ENCODE data around the gene OLFML2B. TPM values are rescaled to one million over a fixed set of nuclear protein-coding genes. Genes with fewer than 3 reads are reported as not detected.
"Not testable (repeated sequence)": the region's sequence is repeated elsewhere in the genome, so short reads cannot be mapped to it uniquely, and the experiment has no call there.

OLFML2B gene
- total RNA-seq = 1 to 10 TPM; 1.8 to 8.9 (median 5.4) TPM
- polyA plus RNA-seq = 2.7 TPM
- long read RNA-seq, donor 1, transcript OLFML2B-201 (8 exons, 3,160 nt) = major isoform, 7 of 12 reads
- long read RNA-seq, donor 1, partial matches to known transcripts = 1 of 12 reads
- long read RNA-seq, donor 1, other reads (novel, unspliced or antisense) = 4 of 12 reads
- long read RNA-seq, donor 2, transcript OLFML2B-201 (8 exons, 3,160 nt) = major isoform, 6 of 12 reads
- long read RNA-seq, donor 2, partial matches to known transcripts = 2 of 12 reads
- long read RNA-seq, donor 2, other reads (novel, unspliced or antisense) = 4 of 12 reads
- long read RNA-seq, donor 3, transcript OLFML2B-201 (8 exons, 3,160 nt) = major isoform, 7 of 13 reads
- long read RNA-seq, donor 3, partial matches to known transcripts = 1 of 13 reads
- long read RNA-seq, donor 3, other reads (novel, unspliced or antisense) = 4 of 13 reads
- long read RNA-seq, donor 4, partial matches to known transcripts = 0 of 3 reads
- long read RNA-seq, donor 4, other reads (novel, unspliced or antisense) = 2 of 3 reads

DNA sequence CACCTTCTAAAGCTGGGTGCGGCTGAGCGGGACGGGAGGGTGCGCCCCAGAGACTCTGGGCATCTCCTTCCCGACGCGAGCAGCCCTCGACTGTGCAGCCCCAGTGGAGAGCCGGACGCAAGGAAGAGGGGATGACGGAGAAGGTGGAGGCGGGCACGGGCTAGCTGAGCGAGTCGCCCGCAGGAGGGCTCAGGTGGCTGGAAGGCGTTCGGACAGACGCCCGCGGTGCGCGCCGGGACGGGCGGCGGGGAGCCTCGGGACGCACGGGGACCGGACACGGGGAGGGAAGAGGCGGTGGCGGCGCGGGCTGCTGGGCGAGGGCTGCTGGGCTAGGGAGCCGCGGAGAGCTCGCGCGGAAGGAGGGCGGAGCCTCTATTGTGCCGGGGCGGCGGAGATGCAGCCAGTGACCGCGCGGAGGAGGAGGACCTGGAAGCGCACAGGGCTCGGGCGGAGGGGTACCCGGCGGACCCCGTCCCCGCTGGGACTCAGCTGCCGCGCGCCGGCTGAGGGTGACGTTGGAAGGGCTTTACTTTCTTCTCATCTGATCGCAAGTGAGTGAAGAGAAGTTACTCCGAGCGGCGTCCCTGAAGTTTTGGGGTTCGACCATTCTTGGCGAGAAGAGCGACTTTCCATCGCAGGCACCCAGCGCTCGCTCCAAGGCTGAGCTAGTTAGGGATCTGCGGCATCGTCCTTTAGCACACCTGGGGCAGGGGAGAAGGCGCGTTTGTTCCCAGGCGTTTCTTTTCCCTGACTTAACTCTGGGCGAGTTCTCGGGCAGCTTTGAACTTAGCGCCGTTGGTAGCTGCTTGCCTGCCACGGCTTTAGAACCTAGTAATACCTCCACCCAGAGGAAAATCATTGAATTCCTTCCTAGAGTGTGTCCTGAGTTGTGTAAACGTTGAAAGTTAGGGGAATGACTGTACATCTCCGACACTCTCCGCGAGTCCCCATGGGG, at the start of gene OLFML2B:
Gene OLFML2B (minus strand): TSS at position 323 of the 955 bp plus-strand sequence. CDS start 439 bp downstream, outside the sequence.
- intact Hi-C loops (cut with DNase I) = loop anchor here in 1 of 4 donors (5.0 kb wide), 1 partner anchor 157 kb away; no protein-coding TSS in a partner anchor
- ATAC-seq (peak; percentile 91 to 94), DNase-seq (peak; percentile 80 to 92 (median 91))
- Histone ChIP-seq H3K4me3 (ENCODE audit: low read length) (peak within 1 kb of the TSS; percentile 81), H3K9me3 (ENCODE audit: control insufficient read depth, low read length) (no peaks in the 10 kb centered on the region), H3K27ac (ENCODE audit: low read length) (no peak within 1 kb of the TSS), H3K4me1 (ENCODE audit: control insufficient read depth, insufficient read depth, low read length) (peaks cover 15% of the 10 kb centered on the region), H3K27me3 (ENCODE audit: control insufficient read depth, insufficient read depth) (no peaks in the 10 kb centered on the region)
- under 1% methylated on average over 85 of the region's 85 CpGs for WGBS

DNA sequence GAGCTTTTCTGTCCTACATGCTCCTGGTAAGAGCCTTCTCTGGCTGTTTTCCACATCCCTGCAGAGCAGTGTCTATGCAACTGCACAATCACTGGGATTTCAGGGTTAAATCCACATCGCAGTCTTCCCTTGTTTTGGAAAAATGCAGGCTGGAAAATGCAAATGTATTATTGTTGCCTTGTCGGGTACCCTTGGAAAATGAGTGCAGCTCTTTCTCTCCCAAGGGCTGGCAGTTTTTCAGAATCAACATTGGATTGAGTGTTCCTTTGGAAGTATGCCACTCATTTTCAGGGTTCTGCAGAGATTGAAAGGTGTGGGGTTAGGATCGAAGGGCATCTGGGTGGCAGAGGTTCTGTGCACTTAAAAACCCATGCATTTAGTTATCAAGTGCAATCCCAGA, 49.1 kb upstream of the OLFML2B start:
- Histone ChIP-seq H3K4me3 (ENCODE audit: low read length) (no peak overlapping the region), H3K27ac (ENCODE audit: low read length) (no peak overlapping the region), H3K27me3 (ENCODE audit: control insufficient read depth, insufficient read depth) (no peaks in the 10 kb centered on the region), H3K4me1 (ENCODE audit: control insufficient read depth, insufficient read depth, low read length) (peaks cover 3% of the 10 kb centered on the region), H3K9me3 (ENCODE audit: control insufficient read depth, low read length) (peaks cover 3% of the 10 kb centered on the region)
- ATAC-seq = no peak
- no peak for DNase-seq
- WGBS = 37% methylated on average over 3 of the region's 3 CpGs
- intact Hi-C loops (cut with DNase I) = no loop called here

GRCh38 chr1:162070825-162071224, 47.2 kb upstream of the OLFML2B start:
- intact Hi-C loops (cut with DNase I) = no loop called here
- H3K27ac ChIP-seq (ENCODE audit: low read length) = no peak overlapping the region
- H3K4me1 ChIP-seq (ENCODE audit: control insufficient read depth, insufficient read depth, low read length) = peaks cover 3% of the 10 kb centered on the region
- ATAC-seq (no peak), DNase-seq (peak in 1 of 3 donors; percentile 51)
- H3K27me3 ChIP-seq (ENCODE audit: control insufficient read depth, insufficient read depth) = no peaks in the 10 kb centered on the region
- peak overlapping the region; percentile 52 for H3K4me3 ChIP-seq (ENCODE audit: low read length)
- peaks cover 3% of the 10 kb centered on the region for H3K9me3 ChIP-seq (ENCODE audit: control insufficient read depth, low read length)
- WGBS = 30% methylated on average over 7 of the region's 7 CpGs

GRCh38 chr1:162070094-162070748, 46.6 kb upstream of the OLFML2B start:
- H3K27ac ChIP-seq (ENCODE audit: low read length) = no peak overlapping the region
- intact Hi-C loops (cut with DNase I) = no loop called here
- ATAC-seq (peak in 1 of 2 donors; percentile 10), DNase-seq (peak in 2 of 3 donors; percentile 16 to 41)
- peaks cover 3% of the 10 kb centered on the region for H3K9me3 ChIP-seq (ENCODE audit: control insufficient read depth, low read length)
- peaks cover 3% of the 10 kb centered on the region for H3K4me1 ChIP-seq (ENCODE audit: control insufficient read depth, insufficient read depth, low read length)
- 3% methylated on average over 29 of the region's 29 CpGs for WGBS
- no peaks in the 10 kb centered on the region for H3K27me3 ChIP-seq (ENCODE audit: control insufficient read depth, insufficient read depth)
- peak overlapping the region; percentile 52 for H3K4me3 ChIP-seq (ENCODE audit: low read length)

DNA sequence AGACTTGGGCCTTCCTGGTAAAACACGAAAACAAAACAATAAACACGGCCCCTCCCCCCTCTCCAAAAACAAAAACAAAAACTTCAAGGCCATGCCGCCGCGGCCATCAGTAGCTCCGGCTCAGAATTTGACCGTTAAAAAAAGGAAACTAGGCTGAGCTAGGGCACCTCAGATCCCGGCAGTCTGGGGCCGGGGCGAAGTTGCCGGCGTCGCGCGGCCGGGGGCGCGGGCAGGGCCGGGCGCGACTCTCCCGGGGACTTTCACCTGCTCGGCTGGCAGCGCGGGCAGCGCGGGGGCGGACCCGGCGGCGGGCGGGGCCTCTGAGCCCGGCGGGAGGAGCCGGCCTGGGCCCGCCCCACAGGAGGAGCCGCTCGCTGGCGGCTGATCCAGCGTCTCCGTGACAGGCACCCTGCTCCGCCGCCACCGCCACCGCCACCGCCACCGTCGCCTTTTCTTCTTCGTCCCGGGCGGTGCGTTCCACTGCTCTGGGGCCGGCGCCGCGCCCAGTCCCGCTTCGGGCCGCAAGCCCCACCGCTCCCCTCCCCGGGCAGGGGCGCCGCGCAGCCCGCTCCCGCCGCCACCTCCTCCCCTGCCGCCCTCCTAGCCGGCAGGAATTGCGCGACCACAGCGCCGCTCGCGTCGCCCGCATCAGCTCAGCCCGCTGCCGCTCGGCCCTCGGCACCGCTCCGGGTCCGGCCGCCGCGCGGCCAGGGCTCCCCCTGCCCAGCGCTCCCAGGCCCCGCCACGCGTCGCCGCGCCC, 45.8 kb upstream of the OLFML2B start, which contains the start of gene NOS1AP:
Gene NOS1AP (plus strand): TSS at position 358 of the 760 bp plus-strand sequence. CDS start 487 bp downstream, outside the sequence.
- intact Hi-C loops (cut with DNase I) = no loop called here
- peak; percentile 82 to 93 (median 92) for DNase-seq
- no peaks in the 10 kb centered on the region for H3K9me3 ChIP-seq (ENCODE audit: control insufficient read depth, low read length)
- peak within 1 kb of the TSS; percentile 52 for H3K4me3 ChIP-seq (ENCODE audit: low read length)
- peaks cover 3% of the 10 kb centered on the region for H3K4me1 ChIP-seq (ENCODE audit: control insufficient read depth, insufficient read depth, low read length)
- no peaks in the 10 kb centered on the region for H3K27me3 ChIP-seq (ENCODE audit: control insufficient read depth, insufficient read depth)
- peak within 1 kb of the TSS; percentile 49 for H3K27ac ChIP-seq (ENCODE audit: low read length)
- WGBS = under 1% methylated on average over 95 of the region's 95 CpGs
- ATAC-seq = peak; percentile 98 to 99

GRCh38 chr1:162068301-162068700, 44.6 kb upstream of the OLFML2B start:
- Histone ChIP-seq H3K9me3 (ENCODE audit: control insufficient read depth, low read length) (no peaks in the 10 kb centered on the region), H3K27ac (ENCODE audit: low read length) (no peak overlapping the region), H3K4me1 (ENCODE audit: control insufficient read depth, insufficient read depth, low read length) (peaks cover 3% of the 10 kb centered on the region), H3K4me3 (ENCODE audit: low read length) (no peak overlapping the region), H3K27me3 (ENCODE audit: control insufficient read depth, insufficient read depth) (no peaks in the 10 kb centered on the region)
- DNase-seq (no peak), ATAC-seq (no peak)
- 98% methylated on average over 4 of the region's 4 CpGs for WGBS
- intact Hi-C loops (cut with DNase I) = no loop called here

GRCh38 chr1:162067466-162067865, 43.8 kb upstream of the OLFML2B start:
- H3K9me3 ChIP-seq (ENCODE audit: control insufficient read depth, low read length) = no peaks in the 10 kb centered on the region
- H3K4me1 ChIP-seq (ENCODE audit: control insufficient read depth, insufficient read depth, low read length) = peaks cover 3% of the 10 kb centered on the region
- WGBS = 63% methylated on average over 1 of the region's 1 CpG
- DNase-seq (no peak), ATAC-seq (no peak)
- no peak overlapping the region for H3K4me3 ChIP-seq (ENCODE audit: low read length)
- intact Hi-C loops (cut with DNase I) = no loop called here
- no peaks in the 10 kb centered on the region for H3K27me3 ChIP-seq (ENCODE audit: control insufficient read depth, insufficient read depth)
- no peak overlapping the region for H3K27ac ChIP-seq (ENCODE audit: low read length)

GRCh38 chr1:162066836-162067235, 43.2 kb upstream of the OLFML2B start:
- H3K4me1 ChIP-seq (ENCODE audit: control insufficient read depth, insufficient read depth, low read length); H3K27me3 ChIP-seq (ENCODE audit: control insufficient read depth, insufficient read depth); ATAC-seq; H3K4me3 ChIP-seq (ENCODE audit: low read length); H3K9me3 ChIP-seq (ENCODE audit: control insufficient read depth, low read length); DNase-seq; intact Hi-C loops (cut with DNase I); H3K27ac ChIP-seq (ENCODE audit: low read length): not testable (repeated sequence)
- 87% methylated on average over 4 of the region's 4 CpGs for WGBS

DNA sequence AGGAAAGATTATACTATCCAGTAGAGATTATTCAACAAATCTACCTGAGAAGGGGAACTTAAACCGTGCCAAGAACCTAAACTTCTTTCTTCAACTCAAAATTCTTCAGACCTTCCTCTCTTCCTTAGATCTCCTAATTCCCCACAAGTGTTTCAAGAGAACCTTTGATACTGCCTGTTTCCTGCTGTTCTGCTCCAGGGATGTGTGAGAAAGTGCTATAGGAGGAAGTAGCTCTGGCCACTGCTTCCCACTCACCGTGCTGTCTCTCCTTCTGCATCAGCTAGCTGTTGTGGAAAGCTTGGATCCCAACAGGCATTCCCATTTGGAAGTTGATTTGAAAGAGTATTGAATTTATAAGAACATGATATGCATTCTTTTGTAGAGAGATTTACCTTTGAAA, 41.3 kb upstream of the OLFML2B start:
- 67% methylated on average over 2 of the region's 2 CpGs for WGBS
- intact Hi-C loops (cut with DNase I) = no loop called here

More for the DNA sequence above, 41.3 kb upstream of the OLFML2B start:
- DNase-seq (no peak), ATAC-seq (no peak)
- no peaks in the 10 kb centered on the region for H3K4me1 ChIP-seq (ENCODE audit: control insufficient read depth, insufficient read depth, low read length)
- no peaks in the 10 kb centered on the region for H3K27me3 ChIP-seq (ENCODE audit: control insufficient read depth, insufficient read depth)
- H3K27ac ChIP-seq (ENCODE audit: low read length) = no peak overlapping the region
- H3K4me3 ChIP-seq (ENCODE audit: low read length) = no peak overlapping the region
- H3K9me3 ChIP-seq (ENCODE audit: control insufficient read depth, low read length) = no peaks in the 10 kb centered on the region

Measured in right cardiac atrium (tissue), 5 donors.